ENCODE data around the gene CALHM3. TPM values are rescaled to one million over a fixed set of nuclear protein-coding genes. Genes with fewer than 3 reads are reported as not detected.

Gene CALHM3, protein sequence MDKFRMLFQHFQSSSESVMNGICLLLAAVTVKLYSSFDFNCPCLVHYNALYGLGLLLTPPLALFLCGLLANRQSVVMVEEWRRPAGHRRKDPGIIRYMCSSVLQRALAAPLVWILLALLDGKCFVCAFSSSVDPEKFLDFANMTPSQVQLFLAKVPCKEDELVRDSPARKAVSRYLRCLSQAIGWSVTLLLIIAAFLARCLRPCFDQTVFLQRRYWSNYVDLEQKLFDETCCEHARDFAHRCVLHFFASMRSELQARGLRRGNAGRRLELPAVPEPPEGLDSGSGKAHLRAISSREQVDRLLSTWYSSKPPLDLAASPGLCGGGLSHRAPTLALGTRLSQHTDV
- total RNA-seq (2016; rRNA removed; fragmentation: Illumina TruSeq; extraction: Trizol) (not detected in 2 replicates), polyA plus RNA-seq (2011; rRNA removed) (not detected in 2 replicates), polyA minus RNA-seq (2011; rRNA and poly(A)+ RNA removed; ENCODE audit: low replicate concordance) (0.49 TPM in 1 of 2 replicates, not detected in the other), Bru-seq, nascent RNA (not detected), BruChase-seq, experiment 1, labeled RNA remaining after a 6-hour chase (not detected), BruChase-seq, experiment 2, labeled RNA remaining after a 2-hour chase (not detected)
- not detected in 2 replicates for total RNA-seq (2016; cell fraction: cytosol; rRNA removed; fragmentation: Illumina TruSeq; extraction: Trizol; ENCODE audit: low read depth)
- total RNA-seq (2016; cell fraction: insoluble cytoplasmic fraction; rRNA removed; fragmentation: Illumina TruSeq; extraction: Trizol) = not detected in 2 replicates
- not detected in 2 replicates for total RNA-seq (2016; cell fraction: membrane; rRNA removed; fragmentation: Illumina TruSeq; extraction: Trizol)
- not detected in 2 replicates for total RNA-seq (2016; cell fraction: nucleus; rRNA removed; fragmentation: Illumina TruSeq; extraction: Trizol)
- polyA plus RNA-seq (2011; cell fraction: cytosol; rRNA removed) = not detected in 2 replicates
- not detected in 2 replicates for polyA plus RNA-seq (2011; cell fraction: nucleus; rRNA removed)
- not detected in 2 replicates for polyA plus RNA-seq (2012)
- not detected in 2 replicates for polyA plus RNA-seq (2016; cell fraction: cytosol; fragmentation: Illumina TruSeq; extraction: Trizol; ENCODE audit: low read depth)
- not detected in 2 replicates for polyA plus RNA-seq (2016; cell fraction: insoluble cytoplasmic fraction; fragmentation: Illumina TruSeq; extraction: Trizol; ENCODE audit: low read depth)
- not detected in 2 replicates for polyA plus RNA-seq (2016; cell fraction: membrane; fragmentation: Illumina TruSeq; extraction: Trizol; ENCODE audit: low read depth)
- not detected in 2 replicates for polyA plus RNA-seq (2016; cell fraction: nucleus; fragmentation: Illumina TruSeq; extraction: Trizol; ENCODE audit: insufficient read depth, low read depth)
- not detected in 2 replicates for polyA minus RNA-seq (2011; cell fraction: cytosol; rRNA and poly(A)+ RNA removed)
- polyA minus RNA-seq (2011; cell fraction: nucleus; rRNA and poly(A)+ RNA removed) = not detected in 2 replicates
- long read RNA-seq, experiment 1 = 0 reads
- long read RNA-seq, experiment 2 = 0 reads

DNA sequence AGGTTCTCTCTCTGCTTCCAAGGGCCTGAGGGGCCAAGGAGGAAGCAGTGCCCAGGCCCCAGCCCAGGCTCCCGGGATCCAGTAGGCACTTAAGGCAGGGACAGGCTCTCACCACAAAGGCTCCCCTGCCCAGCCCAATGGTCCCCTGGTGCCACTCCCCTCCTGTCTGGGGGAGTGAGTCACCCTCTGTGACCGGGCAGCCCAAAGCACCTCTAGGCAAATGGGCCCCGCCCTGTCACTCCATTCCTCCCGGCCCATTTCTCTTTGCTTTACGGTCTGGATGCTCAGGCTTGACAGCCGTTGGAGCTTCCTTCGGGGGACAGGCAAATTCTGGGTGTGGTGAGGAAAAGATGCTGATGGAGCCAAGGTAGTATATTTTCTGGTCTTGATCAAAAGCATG lies at the start of gene CALHM3:
Gene CALHM3, minus strand, starts transcription at position 106 of the 400 bp plus-strand sequence. CDS start 208 bp downstream, outside the sequence.
- ChIA-PET CTCF (ENCODE audit: low intra/inter-chr PET ratio, low total read pairs) (no interaction called here), POLR2A (interaction anchor here (0.9 kb wide), 1 partner anchor 11 kb away, joined by 4 read pairs; no protein-coding TSS in a partner anchor)
- Histone ChIP-seq H3K27ac (ENCODE audit: extremely low read length, insufficient read depth, low read length) (no peak within 1 kb of the TSS), H2AFZ (ENCODE audit: low read length) (no peak within 1 kb of the TSS), H3K4me3 (replicated peaks in 1 of 3; ENCODE audit: insufficient read depth in 1 of 3, low read depth in 2 of 3, low read length in 3 of 3) (no peak within 1 kb of the TSS), H4K20me1 (ENCODE audit: insufficient read depth, low read length) (no peaks in the 10 kb centered on the region), H3K9ac (ENCODE audit: insufficient read depth, low read depth, low read length) (no peak within 1 kb of the TSS), H3K4me2 (ENCODE audit: low read depth, low read length) (no peak within 1 kb of the TSS), H3K79me2 (ENCODE audit: insufficient read depth, low read length) (no peaks in the 10 kb centered on the region), H3K36me3 (replicated peaks in 1 of 2; ENCODE audit: control insufficient read depth in 1 of 2, insufficient read depth in 2 of 2, low read length in 2 of 2) (no peaks in the 10 kb centered on the region), H3K4me1 (ENCODE audit: insufficient read depth, low read length) (peaks cover 23% of the 10 kb centered on the region), H3K9me3 (ENCODE audit: low read length) (no peaks in the 10 kb centered on the region), H3K27me3 (ENCODE audit: control insufficient read depth in 1 of 2, insufficient read depth in 2 of 2, low read length in 2 of 2) (peaks cover 4 to 21% of the 10 kb centered on the region in 2 experiments)
- no peak for DNase-seq (ENCODE audit: low spot score)
- 0 out of 3 replicates have a peak, but pooled peaks have one; percentile 7 for ATAC-seq
- TF ChIP-seq PCBP1 (IDR thresholded peaks at IDR 0.05; ENCODE audit: borderline replicate concordance, low read depth, low read length) = no peak
- TF ChIP-seq, protein P1, sequence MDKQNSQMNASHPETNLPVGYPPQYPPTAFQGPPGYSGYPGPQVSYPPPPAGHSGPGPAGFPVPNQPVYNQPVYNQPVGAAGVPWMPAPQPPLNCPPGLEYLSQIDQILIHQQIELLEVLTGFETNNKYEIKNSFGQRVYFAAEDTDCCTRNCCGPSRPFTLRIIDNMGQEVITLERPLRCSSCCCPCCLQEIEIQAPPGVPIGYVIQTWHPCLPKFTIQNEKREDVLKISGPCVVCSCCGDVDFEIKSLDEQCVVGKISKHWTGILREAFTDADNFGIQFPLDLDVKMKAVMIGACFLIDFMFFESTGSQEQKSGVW (CRISPR knock-in tag; IDR thresholded peaks at IDR 0.05; ENCODE audit: borderline replicate concordance) = no peak
- peak; percentile 65 for TF ChIP-seq FOSL2 (CRISPR knock-in tag; IDR thresholded peaks at IDR 0.05)
- BruUV-seq (replicated peaks) = no TSS peak
- intact Hi-C loops (cut with micrococcal nuclease; ENCODE audit: unreplicated experiment) (no loop called here), in situ Hi-C loops (cut with HindIII; ENCODE audit: extremely low pct_ligation_motif_present, low pct_unique_long_range_greater_than_20kb) (no loop called here)
- FAIRE-seq = no peak
- 20% methylated on average over 7 of the region's 7 CpGs for WGBS (ENCODE audit: low lambda C conversion rate)
